Measurements from ENCODE around the gene ARID5A.
A peak's percentile ranks its signal among the peaks of the same experiment; 100 is the strongest.

Gene ARID5A

GRCh38 chr2:96535331-96535730 lies 1.2 kb upstream of the ARID5A start:
- H3K4me3 ChIP-seq (replicated peaks in 1 of 2; ENCODE audit: low read depth in 2 of 2, low read length in 2 of 2): no peak overlapping the region
- no peak for TF ChIP-seq CTCF (IDR thresholded peaks at IDR 0.05; ENCODE audit: low read depth, low read length)
- DNase-seq (ENCODE audit: low read depth in 2 of 2): no peak

- TF ChIP-seq CTCF (IDR thresholded peaks at IDR 0.05; ENCODE audit: low read depth, low read length): no peak
- DNase-seq (ENCODE audit: low read depth in 2 of 2): peak; percentile 41 to 48
- H3K4me3 ChIP-seq (replicated peaks in 1 of 2; ENCODE audit: low read depth in 2 of 2, low read length in 2 of 2): peak overlapping the region; percentile 70 to 74
Measured at GRCh38 chr2:96537066-96537733, 648 bp downstream of the ARID5A start.

GRCh38 chr2:96537734-96538486 lies 1.4 kb downstream of the ARID5A start:
- no peak for DNase-seq (ENCODE audit: low read depth in 2 of 2)
- no peak for TF ChIP-seq CTCF (IDR thresholded peaks at IDR 0.05; ENCODE audit: low read depth, low read length)

GRCh38 chr2:96538487-96539214 lies 2.1 kb downstream of the ARID5A start:
- DNase-seq (ENCODE audit: low read depth in 2 of 2): peak in 1 of 2 donors; percentile 41
- no peak for TF ChIP-seq CTCF (IDR thresholded peaks at IDR 0.05; ENCODE audit: low read depth, low read length)
- peak overlapping the region; percentile 10 to 74 for H3K4me3 ChIP-seq (replicated peaks in 1 of 2; ENCODE audit: low read depth in 2 of 2, low read length in 2 of 2)

More at GRCh38 chr2:96537734-96538486, 1.4 kb downstream of the ARID5A start:
- peak overlapping the region; percentile 70 to 74 for H3K4me3 ChIP-seq (replicated peaks in 1 of 2; ENCODE audit: low read depth in 2 of 2, low read length in 2 of 2)

GRCh38 chr2:96539215-96539920 lies 2.8 kb downstream of the ARID5A start:
- no peak for DNase-seq (ENCODE audit: low read depth in 2 of 2)
- no peak for TF ChIP-seq CTCF (IDR thresholded peaks at IDR 0.05; ENCODE audit: low read depth, low read length)
- no peak overlapping the region for H3K4me3 ChIP-seq (replicated peaks in 1 of 2; ENCODE audit: low read depth in 2 of 2, low read length in 2 of 2)

GRCh38 chr2:96540136-96540535 lies 3.6 kb downstream of the ARID5A start:
- DNase-seq (ENCODE audit: low read depth in 2 of 2): peak in 1 of 2 donors; percentile 28
- H3K4me3 ChIP-seq (replicated peaks in 1 of 2; ENCODE audit: low read depth in 2 of 2, low read length in 2 of 2): no peak overlapping the region
- TF ChIP-seq CTCF (IDR thresholded peaks at IDR 0.05; ENCODE audit: low read depth, low read length): no peak

Data from cardiac fibroblast (primary cell).